GM12878 (cell line): ENCODE measurements around the gene OR5D16. TPM values are rescaled to one million over a fixed set of nuclear protein-coding genes. Genes with fewer than 3 reads are reported as not detected.

Experiments
- ATAC-seq: fragments of 200-7000 bp; cut with Tn5 transposase; 3 replicates; pipeline ENCODE4 v1.9.1; 2020; ENCODE audit warnings: mild to moderate bottlenecking, moderate library complexity
- BruUV-seq: library from RNA; stranded (reverse); fragments of 400-500 nt; replicated peaks from 2 replicates; lab custom pipeline; 2021; lab: Mats Ljungman, UMichigan
- CTCF ChIA-PET: fragments of 300-600 bp; sonication (Branson Sonifier 250); formaldehyde crosslinking; extraction: SDS; loops from one replicate; lab custom pipeline; 2021; ENCODE audit warnings: inconsistent platforms; lab: Yijun Ruan, JAX
- POLR2A ChIA-PET: fragments of 350-600 bp; formaldehyde crosslinking; extraction: SDS; loops from one replicate; lab custom pipeline; 2021; ENCODE audit warnings: inconsistent platforms; lab: Charles Lee
- RAD21 ChIA-PET: fragments of 300-600 bp; sonication (Branson Sonifier 250); formaldehyde crosslinking; loops from one replicate; lab custom pipeline; 2023; ENCODE audit warnings: antibody characterized with exemption; ENCODE audit not compliant: unreplicated experiment; lab: Charles Lee
- SMC1A ChIA-PET: fragments of 300-600 bp; sonication (Branson Sonifier 250); formaldehyde crosslinking; loops from one replicate; lab custom pipeline; 2023; ENCODE audit not compliant: unreplicated experiment, uncharacterized antibody; lab: Charles Lee
- DNase-seq: peaks from one replicate; pipeline ENCODE4 v3.0.0-alpha.2; 2011; ENCODE audit warnings: low read depth, low spot score
- FAIRE-seq: peaks from 3 replicates; lab custom pipeline; 2011; peaks lifted over from hg19 to GRCh38; lab: Jason Lieb, UNC
- H2AFZ ChIP-seq: 2 replicates; pipeline ENCODE4 v1.6.0; 2011; ENCODE audit warnings: low read depth, low read length, control low read depth; ENCODE audit not compliant: control insufficient read depth
- H3K27ac ChIP-seq: 2 replicates; pipeline ENCODE4 v1.5.1; 2011; ENCODE audit warnings: control low read depth; ENCODE audit not compliant: control insufficient read depth, insufficient read depth
- H3K27me3 ChIP-seq, 2 experiments: replicated peaks in 1 of 2; 2 replicates each; pipeline versions ENCODE4 v1.6.0 to v1.6.1; 2011; ENCODE audit warnings: low read length in 1 of 2; ENCODE audit not compliant: control insufficient read depth in 2 of 2, insufficient read depth in 2 of 2
- H3K36me3 ChIP-seq, 2 experiments: 2 replicates each; pipeline ENCODE4 v1.5.1; 2011; ENCODE audit warnings: low read length in 1 of 2; ENCODE audit not compliant: control insufficient read depth in 2 of 2, insufficient read depth in 2 of 2
- H3K4me1 ChIP-seq: 2 replicates; pipeline ENCODE4 v1.6.1; 2011; ENCODE audit warnings: mild to moderate bottlenecking, low read length, moderate library complexity, mixed read lengths; ENCODE audit not compliant: control insufficient read depth, insufficient read depth
- H3K4me2 ChIP-seq: 2 replicates; pipeline ENCODE4 v1.6.0; 2011; ENCODE audit warnings: control low read depth; ENCODE audit not compliant: control insufficient read depth, insufficient read depth
- H3K4me3 ChIP-seq: fragments of 200-600 bp; sonication (generic); 2 replicates; pipeline ENCODE4 v1.5.1; 2016
- H3K79me2 ChIP-seq: 2 replicates; pipeline ENCODE4 v1.6.0; 2011; ENCODE audit warnings: low read length; ENCODE audit not compliant: control insufficient read depth, insufficient read depth
- H3K9ac ChIP-seq: 2 replicates; pipeline ENCODE4 v1.8.0; 2011; ENCODE audit warnings: low read length, control low read depth, mixed read lengths; ENCODE audit not compliant: control insufficient read depth, insufficient read depth
- H3K9me3 ChIP-seq: replicated peaks from 3 replicates; pipeline ENCODE4 v1.5.1; 2011; ENCODE audit warnings: mild to moderate bottlenecking, low read length; ENCODE audit not compliant: control insufficient read depth, insufficient read depth
- H4K20me1 ChIP-seq: 2 replicates; pipeline ENCODE4 v1.6.0; 2011; ENCODE audit not compliant: control insufficient read depth, insufficient read depth
- BCLAF1 ChIP-seq: fragments of 450-650 bp; IDR thresholded peaks from 2 replicates; pipeline ENCODE4 v1.6.1; 2017; ENCODE audit warnings: antibody characterized with exemption, mild to moderate bottlenecking, moderate library complexity
- CBFB ChIP-seq: IDR thresholded peaks from 2 replicates; pipeline ENCODE4 v1.6.1; 2016; ENCODE audit warnings: antibody characterized with exemption, low read depth
- HDAC2 ChIP-seq: fragments of 200-600 bp; sonication (generic); IDR thresholded peaks from 2 replicates; pipeline ENCODE4 v1.6.1; 2017
- IKZF2 ChIP-seq, 2 experiments: fragments of 450-650 bp; IDR thresholded peaks; 2 replicates each; pipeline ENCODE4 v1.6.1; 2017; ENCODE audit warnings: mild to moderate bottlenecking in 2 of 2, moderate library complexity in 2 of 2
- JUND ChIP-seq: IDR thresholded peaks from 2 replicates; pipeline ENCODE4 v1.6.1; 2012; ENCODE audit warnings: low read depth, mild to moderate bottlenecking, low read length, improper control_type of control experiment, moderate library complexity
- KDM1A ChIP-seq: fragments of 200-600 bp; sonication (generic); IDR thresholded peaks from 2 replicates; pipeline ENCODE4 v1.6.1; 2016; ENCODE audit warnings: borderline replicate concordance
- NFYB ChIP-seq: IDR thresholded peaks from 2 replicates; pipeline ENCODE4 v1.6.1; 2011; ENCODE audit warnings: low read depth, mild to moderate bottlenecking, low read length, improper control_type of control experiment, moderate library complexity; ENCODE audit not compliant: insufficient read depth
- PML ChIP-seq: IDR thresholded peaks from 2 replicates; pipeline ENCODE4 v1.6.1; 2012; ENCODE audit warnings: low read length, inconsistent platforms
- SREBF2 ChIP-seq: IDR thresholded peaks from 2 replicates; pipeline ENCODE4 v1.6.1; 2012; ENCODE audit warnings: mild to moderate bottlenecking, low read length
- TCF7 ChIP-seq: IDR thresholded peaks from 2 replicates; pipeline ENCODE4 v1.6.1; 2014; ENCODE audit warnings: antibody characterized with exemption, borderline replicate concordance
- WRNIP1 ChIP-seq: IDR thresholded peaks from 2 replicates; pipeline ENCODE4 v1.6.1; 2011; ENCODE audit warnings: low read depth, low read length, improper control_type of control experiment, borderline replicate concordance
- ZBTB33 ChIP-seq: fragments of 450-650 bp; IDR thresholded peaks from 2 replicates; pipeline ENCODE4 v1.6.1; 2017; ENCODE audit warnings: mild to moderate bottlenecking
- ZNF207 ChIP-seq: fragments of 450-650 bp; IDR thresholded peaks from 2 replicates; pipeline ENCODE4 v1.6.1; 2014; ENCODE audit warnings: antibody characterized with exemption, mild to moderate bottlenecking, borderline replicate concordance
- WGBS: methylation state at CpG from one replicate; pipeline ENCODE4 v1.1.6; 2016; ENCODE audit warnings: low lambda C conversion rate; ENCODE audit not compliant: insufficient replicate concordance, insufficient coverage; ENCODE audit errors: missing lambda C conversion rate; 5-methylcytosine and 5-hydroxymethylcytosine counted together
- in situ Hi-C: fragments of 300-500 bp; cut with MboI; formaldehyde crosslinking; loops from 9 replicates; pipeline ENCODE4 v1.14.3; 2018; ENCODE audit warnings: mixed read lengths
- intact Hi-C: fragments of 100-400 bp; cut with micrococcal nuclease; formaldehyde crosslinking; loops from one replicate; pipeline ENCODE4 v1.14.2; 2022; ENCODE audit not compliant: unreplicated experiment
- polyA plus RNA-seq, 11 experiments: library from polyadenylated mRNA; depleted of rRNA in 4 of 11; unstranded in 6 of 11; stranded (reverse) in 5 of 11; fragments of >200 nt; fragmentation: Nextera tagmentation in 4 of 11; fragmentation: Illumina TruSeq in 1 of 11; extraction: Ambion mirVana in 4 of 11; extraction: Trizol in 1 of 11; gene quantifications; 1 replicate in 1 of 11; 2 replicates in 10 of 11; pipeline versions ENCODE4 v1.2.1 to v1.2.3, GENCODE V29; 2011 to 2016; ENCODE audit warnings: inconsistent platforms in 2 of 11, missing spikeins in 2 of 11, low read depth in 1 of 11
- total RNA-seq, 4 experiments: library from RNA; depleted of rRNA in 3 of 4; stranded (reverse); fragments of >200 nt in 3 of 4; fragmentation: Illumina TruSeq in 1 of 4; extraction: Trizol in 1 of 4; gene quantifications; 2 replicates each; pipeline versions ENCODE4 v1.2.1 to v1.2.3, GENCODE V29; 2013 to 2021
- TF ChIP-seq, protein P1 (sequence below): fragments of 150-350 bp; IDR thresholded peaks from 2 replicates; pipeline ENCODE4 v1.6.1; 2014; ENCODE audit warnings: mild to moderate bottlenecking, low read depth, low read length

Gene OR5D16
- total and polyA plus RNA-seq, 10 of the 15 experiments (the other 5 are each of a cell fraction or from before 2014, with no cell fraction given): not detected

- TF ChIP-seq NFYB (no peak), HDAC2 (no peak), TCF7 (no peak), KDM1A (no peak), CBFB (no peak), ZBTB33 (no peak), IKZF2 (IDR thresholded peaks at IDR 0.05) (no peak)
- TF ChIP-seq, all 136 proteins: peak for 0
These were observed at the start of gene OR5D16 (continued) for GRCh38 chr11:55838452-55838851.

DNA sequence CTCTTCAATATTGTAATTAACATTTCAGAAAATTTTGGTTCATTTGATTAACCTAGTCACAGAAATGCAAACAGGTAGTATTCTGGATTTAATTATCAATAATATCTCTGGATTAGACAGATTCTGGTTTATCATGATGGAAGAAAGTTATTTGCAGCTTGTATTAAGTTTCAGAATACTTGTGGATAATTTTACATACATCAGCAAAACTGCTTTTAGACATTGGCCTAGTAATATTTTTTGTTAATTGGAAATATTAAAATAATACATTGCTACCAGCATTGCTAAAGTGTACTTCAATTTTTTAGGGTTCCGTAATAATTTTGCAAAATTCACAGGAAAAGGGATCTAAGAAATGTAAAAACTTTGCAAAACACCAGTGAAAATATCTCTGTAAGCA lies 46.9 kb upstream of the OR5D16 start:
- Histone ChIP-seq H3K4me3 (no peak overlapping the region), H2AFZ (no peak overlapping the region), H3K9ac (no peak overlapping the region), H3K36me3 (no peaks in the 10 kb centered on the region), H3K4me2 (no peak overlapping the region), H3K27ac (no peak overlapping the region), H3K79me2 (no peaks in the 10 kb centered on the region), H3K9me3 (no peaks in the 10 kb centered on the region), H3K27me3 (no peaks in the 10 kb centered on the region), H3K4me1 (no peaks in the 10 kb centered on the region), H4K20me1 (no peaks in the 10 kb centered on the region)
- ChIA-PET CTCF (no interaction called here), POLR2A (no interaction called here), SMC1A (no interaction called here), RAD21 (no interaction called here)
- ATAC-seq (no peak), FAIRE-seq (no peak), DNase-seq (no peak)
- in situ Hi-C loops (no loop called here), intact Hi-C loops (no loop called here)
- no TSS peak for BruUV-seq
- 42% methylated on average over 1 of the region's 1 CpG for WGBS
- TF ChIP-seq ZNF207 (no peak), SREBF2 (no peak), BCLAF1 (no peak), PML (no peak), WRNIP1 (no peak), JUND (no peak)
- TF ChIP-seq, protein P1, sequence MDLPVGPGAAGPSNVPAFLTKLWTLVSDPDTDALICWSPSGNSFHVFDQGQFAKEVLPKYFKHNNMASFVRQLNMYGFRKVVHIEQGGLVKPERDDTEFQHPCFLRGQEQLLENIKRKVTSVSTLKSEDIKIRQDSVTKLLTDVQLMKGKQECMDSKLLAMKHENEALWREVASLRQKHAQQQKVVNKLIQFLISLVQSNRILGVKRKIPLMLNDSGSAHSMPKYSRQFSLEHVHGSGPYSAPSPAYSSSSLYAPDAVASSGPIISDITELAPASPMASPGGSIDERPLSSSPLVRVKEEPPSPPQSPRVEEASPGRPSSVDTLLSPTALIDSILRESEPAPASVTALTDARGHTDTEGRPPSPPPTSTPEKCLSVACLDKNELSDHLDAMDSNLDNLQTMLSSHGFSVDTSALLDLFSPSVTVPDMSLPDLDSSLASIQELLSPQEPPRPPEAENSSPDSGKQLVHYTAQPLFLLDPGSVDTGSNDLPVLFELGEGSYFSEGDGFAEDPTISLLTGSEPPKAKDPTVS: no peak
